IMR-90 (cell line): ENCODE results near the gene DNAH6.

Experiments used
- CEBPB ChIP-seq: IDR thresholded peaks from 2 replicates; pipeline ENCODE4 v1.6.1; 2012; ENCODE audit warnings: low read depth, low read length, improper control_type of control experiment
- CTCF ChIP-seq: conservative IDR thresholded peaks from 2 replicates; pipeline ENCODE4 v1.5.1; 2012; ENCODE audit warnings: mild to moderate bottlenecking, low read depth, low read length, improper control_type of control experiment
- FOS ChIP-seq: fragments of 150-350 bp; IDR thresholded peaks from 2 replicates; pipeline ENCODE4 v1.6.1; 2016; ENCODE audit warnings: low read depth, low read length
- POLR2A ChIP-seq: IDR thresholded peaks from 2 replicates; pipeline ENCODE4 v1.6.1; 2012; ENCODE audit warnings: mild to moderate bottlenecking, low read depth, low read length

DNA sequence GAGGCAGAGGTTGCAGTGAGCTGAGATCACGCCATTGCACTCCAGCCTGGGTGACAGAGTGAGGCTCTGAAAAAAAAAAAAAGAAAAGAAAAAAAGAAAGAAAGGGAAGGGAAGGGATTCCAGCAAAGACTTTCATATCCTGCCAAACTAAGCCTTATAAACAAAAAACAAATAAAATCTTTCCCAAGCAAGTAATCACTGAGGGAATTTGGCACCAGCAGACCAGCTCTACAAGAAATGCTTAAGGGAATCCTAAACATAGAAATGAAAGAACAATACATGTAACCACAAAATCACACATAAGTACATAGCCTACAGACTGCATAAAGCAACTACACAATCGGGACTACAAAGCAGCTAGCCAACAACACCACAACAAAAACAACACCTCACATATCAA is 285.5 kb downstream of the DNAH6 start:
- TF ChIP-seq CTCF (no peak), POLR2A (no peak), FOS (no peak), CEBPB (no peak)
